CD4-positive, CD25-positive, alpha-beta regulatory T cell (primary cell): ENCODE results near the gene CNTN5. TPM values are rescaled to one million over a fixed set of nuclear protein-coding genes. Genes with fewer than 3 reads are reported as not detected.

Source experiments
- ATAC-seq, 2 donors: fragments of 150-1000 bp; cut with Tn5 transposase; one replicate each; pipeline ENCODE4 v1.10.0; 2021; ENCODE audit warnings: low read depth in 2 of 2, moderate number of reproducible peaks in 2 of 2, moderate library complexity in 1 of 2
- DNase-seq, 3 donors: peaks; one replicate each; pipeline versions ENCODE4 v3.0.0 to v3.0.0-alpha.2; 2012 to 2022; ENCODE audit warnings: mixed read lengths in 1 of 3
- H3K27ac ChIP-seq: one replicate; pipeline ENCODE4 v1.7.0; 2013; ENCODE audit warnings: mild to moderate bottlenecking, low read length; ENCODE audit not compliant: insufficient read depth, poor library complexity, severe bottlenecking
- H3K27me3 ChIP-seq: one replicate; pipeline ENCODE4 v1.7.0; 2013; ENCODE audit warnings: low read length; ENCODE audit not compliant: control insufficient read depth, insufficient read depth
- H3K36me3 ChIP-seq: one replicate; pipeline ENCODE4 v1.7.0; 2013; ENCODE audit warnings: mild to moderate bottlenecking, low read length, moderate library complexity; ENCODE audit not compliant: control insufficient read depth, insufficient read depth
- H3K4me1 ChIP-seq: 2 replicates; pipeline ENCODE4 v1.7.0; 2013; ENCODE audit warnings: mild to moderate bottlenecking, low read length; ENCODE audit not compliant: insufficient read depth, control insufficient read depth, poor library complexity, severe bottlenecking
- H3K4me3 ChIP-seq: one replicate; pipeline ENCODE4 v1.7.0; 2013; ENCODE audit warnings: low read depth, mild to moderate bottlenecking, low read length, moderate library complexity
- H3K9me3 ChIP-seq, 2 experiments: 1 replicate in 1 of 2; 2 replicates in 1 of 2; pipeline ENCODE4 v1.7.0; 2013; ENCODE audit warnings: low read length in 2 of 2, mild to moderate bottlenecking in 1 of 2, moderate library complexity in 1 of 2; ENCODE audit not compliant: control insufficient read depth in 2 of 2
- H3K27ac Mint-ChIP-seq, 3 donors: one replicate each; pipeline ENCODE4 v1.8.0; 2020 to 2022; ENCODE audit warnings: mild to moderate bottlenecking in 3 of 3, mixed read lengths in 3 of 3, moderate library complexity in 2 of 3
- H3K27me3 Mint-ChIP-seq: one replicate; pipeline ENCODE4 v1.8.0; 2022; ENCODE audit warnings: mild to moderate bottlenecking, mixed read lengths
- H3K36me3 Mint-ChIP-seq: one replicate; pipeline ENCODE4 v1.8.0; 2020; ENCODE audit warnings: mixed read lengths
- H3K4me1 Mint-ChIP-seq, 4 donors: one replicate each; pipeline ENCODE4 v1.8.0; 2020 to 2022; ENCODE audit warnings: mixed read lengths in 4 of 4, mild to moderate bottlenecking in 1 of 4
- H3K4me3 Mint-ChIP-seq, 4 donors: one replicate each; pipeline ENCODE4 v1.8.0; 2020 to 2022; ENCODE audit warnings: mild to moderate bottlenecking in 4 of 4, mixed read lengths in 4 of 4, moderate library complexity in 3 of 4
- H3K9me3 Mint-ChIP-seq, 7 donors: one replicate each; pipeline ENCODE4 v1.8.0; 2020 to 2022; ENCODE audit warnings: mixed read lengths in 7 of 7, mild to moderate bottlenecking in 3 of 7, moderate library complexity in 2 of 7
- polyA plus RNA-seq, 4 donors: library from polyadenylated mRNA; unstranded; fragments of 300-500 nt; fragmentation: Illumina TruSeq; gene quantifications; one replicate each; pipeline ENCODE4 v1.2.3, GENCODE V29; 2021
- total RNA-seq: library from RNA; stranded (reverse); gene quantifications from one replicate; pipeline ENCODE4 v1.2.3, GENCODE V29; 2022

The CNTN5 gene
- total and polyA plus RNA-seq, 5 donors from 2014 or later = not detected

GRCh38 chr11:100066399-100066798 lies 1045.7 kb downstream of the CNTN5 start:
- Mint-ChIP-seq H3K27ac (no peak overlapping the region), H3K4me3 (no peak overlapping the region), H3K36me3 (no peaks in the 10 kb centered on the region), H3K27me3 (no peaks in the 10 kb centered on the region), H3K9me3 (peaks cover 0 to 14% (median 3%) of the 10 kb centered on the region in 7 donors), H3K4me1 (no peaks in the 10 kb centered on the region)
- H3K36me3 ChIP-seq = no peaks in the 10 kb centered on the region
- H3K27me3 ChIP-seq = no peaks in the 10 kb centered on the region
- no peak overlapping the region for H3K27ac ChIP-seq
- H3K4me1 ChIP-seq = no peaks in the 10 kb centered on the region
- H3K9me3 ChIP-seq = peaks cover 0 to 6% of the 10 kb centered on the region in 2 experiments
- no peak overlapping the region for H3K4me3 ChIP-seq
- DNase-seq (no peak), ATAC-seq (no peak)

GRCh38 chr11:100068116-100068515 lies 1047.4 kb downstream of the CNTN5 start:
- no peaks in the 10 kb centered on the region for H3K4me1 Mint-ChIP-seq
- no peak overlapping the region for H3K27ac ChIP-seq
- H3K4me3 ChIP-seq = no peak overlapping the region
- ATAC-seq (no peak), DNase-seq (no peak)
- no peaks in the 10 kb centered on the region for H3K36me3 ChIP-seq
- H3K27me3 Mint-ChIP-seq = no peaks in the 10 kb centered on the region
- H3K4me1 ChIP-seq = no peaks in the 10 kb centered on the region
- H3K9me3 ChIP-seq = peaks cover 0 to 6% of the 10 kb centered on the region in 2 experiments
- H3K4me3 Mint-ChIP-seq = no peak overlapping the region
- peaks cover 0 to 19% (median 3%) of the 10 kb centered on the region in 7 donors for H3K9me3 Mint-ChIP-seq
- H3K27me3 ChIP-seq = no peaks in the 10 kb centered on the region
- H3K27ac Mint-ChIP-seq = no peak overlapping the region
- H3K36me3 Mint-ChIP-seq = no peaks in the 10 kb centered on the region

- ATAC-seq (no peak), DNase-seq (no peak)
- H3K27me3 ChIP-seq = no peaks in the 10 kb centered on the region
- Mint-ChIP-seq H3K9me3 (peaks cover 0 to 19% (median 6%) of the 10 kb centered on the region in 7 donors), H3K4me1 (no peaks in the 10 kb centered on the region), H3K4me3 (no peak overlapping the region), H3K27ac (no peak overlapping the region), H3K36me3 (no peaks in the 10 kb centered on the region), H3K27me3 (no peaks in the 10 kb centered on the region)
- H3K9me3 ChIP-seq = peaks cover 0 to 4% of the 10 kb centered on the region in 2 experiments
- H3K4me3 ChIP-seq = no peak overlapping the region
- no peaks in the 10 kb centered on the region for H3K36me3 ChIP-seq
- H3K4me1 ChIP-seq = no peaks in the 10 kb centered on the region
- H3K27ac ChIP-seq = no peak overlapping the region
Measured at GRCh38 chr11:100072131-100072530, 1051.4 kb downstream of the CNTN5 start.

DNA sequence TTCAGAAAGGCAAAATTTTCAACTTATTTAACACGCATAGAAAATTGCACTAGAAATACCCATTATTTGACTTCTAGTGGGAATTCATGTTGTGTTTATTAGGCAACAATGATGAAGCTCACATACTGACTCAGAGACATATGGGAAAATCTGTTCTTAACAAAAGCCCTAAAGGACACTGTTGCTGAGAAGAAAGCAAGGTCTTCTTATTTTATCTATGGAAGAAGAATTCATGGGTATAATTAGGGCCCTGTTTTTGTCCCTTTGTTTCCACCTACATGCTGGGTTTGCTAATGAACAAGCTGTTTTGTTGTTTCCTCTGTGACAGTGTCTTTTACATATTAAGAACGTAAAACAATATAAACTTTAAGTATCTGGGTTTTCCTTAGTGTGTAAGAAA lies 1059.6 kb downstream of the CNTN5 start:
- H3K4me1 Mint-ChIP-seq = no peaks in the 10 kb centered on the region
- H3K36me3 ChIP-seq = no peaks in the 10 kb centered on the region
- H3K4me1 ChIP-seq = no peaks in the 10 kb centered on the region
- peaks cover 3 to 17% (median 9%) of the 10 kb centered on the region in 7 donors for H3K9me3 Mint-ChIP-seq
- peaks cover 3 to 15% of the 10 kb centered on the region in 2 experiments for H3K9me3 ChIP-seq
- DNase-seq = no peak
- no peak overlapping the region for H3K27ac ChIP-seq
- H3K36me3 Mint-ChIP-seq = no peaks in the 10 kb centered on the region
- no peak overlapping the region for H3K4me3 Mint-ChIP-seq
- no peaks in the 10 kb centered on the region for H3K27me3 Mint-ChIP-seq
- H3K27ac Mint-ChIP-seq = no peak overlapping the region
- no peak overlapping the region for H3K4me3 ChIP-seq
- no peak for ATAC-seq
- no peaks in the 10 kb centered on the region for H3K27me3 ChIP-seq

GRCh38 chr11:100080821-100081220 lies 1060.1 kb downstream of the CNTN5 start:
- Mint-ChIP-seq H3K27me3 (no peaks in the 10 kb centered on the region), H3K36me3 (no peaks in the 10 kb centered on the region), H3K4me3 (no peak overlapping the region), H3K27ac (no peak overlapping the region), H3K9me3 (peaks cover under 1 to 15% (median 7%) of the 10 kb centered on the region in 7 donors), H3K4me1 (no peaks in the 10 kb centered on the region)
- DNase-seq (no peak), ATAC-seq (no peak)
- Histone ChIP-seq H3K36me3 (no peaks in the 10 kb centered on the region), H3K9me3 (peaks cover 2 to 15% of the 10 kb centered on the region in 2 experiments), H3K4me3 (no peak overlapping the region), H3K4me1 (no peaks in the 10 kb centered on the region), H3K27me3 (no peaks in the 10 kb centered on the region), H3K27ac (no peak overlapping the region)

DNA sequence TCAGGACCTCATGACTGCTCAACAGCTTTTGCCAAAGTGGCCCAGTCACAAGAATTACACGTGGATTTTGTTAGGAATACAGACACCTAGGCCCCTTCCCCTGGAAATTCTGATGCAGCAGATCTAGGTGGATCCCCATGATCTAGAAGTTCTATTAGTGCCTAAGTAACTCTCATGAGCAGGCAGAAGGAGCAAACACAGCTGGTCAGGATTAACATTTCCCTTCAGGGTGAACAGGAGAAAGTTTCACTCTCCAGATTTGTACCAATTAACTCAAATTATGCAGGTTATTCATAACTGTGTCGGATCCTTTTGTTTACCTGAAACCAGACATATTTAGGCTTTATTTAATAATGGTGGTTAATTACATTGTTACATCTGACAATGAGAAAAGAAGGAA lies 1072.9 kb downstream of the CNTN5 start:
- H3K27me3 ChIP-seq = no peaks in the 10 kb centered on the region
- H3K36me3 ChIP-seq = no peaks in the 10 kb centered on the region
- no peaks in the 10 kb centered on the region for H3K4me1 ChIP-seq
- Mint-ChIP-seq H3K9me3 (peaks cover 0 to 32% (median 6%) of the 10 kb centered on the region in 7 donors), H3K4me1 (no peaks in the 10 kb centered on the region), H3K36me3 (no peaks in the 10 kb centered on the region), H3K27ac (no peak overlapping the region), H3K4me3 (no peak overlapping the region), H3K27me3 (no peaks in the 10 kb centered on the region)
- peaks cover 4 to 5% of the 10 kb centered on the region in 2 experiments for H3K9me3 ChIP-seq
- H3K4me3 ChIP-seq = no peak overlapping the region
- ATAC-seq (no peak), DNase-seq (no peak)
- no peak overlapping the region for H3K27ac ChIP-seq

DNA sequence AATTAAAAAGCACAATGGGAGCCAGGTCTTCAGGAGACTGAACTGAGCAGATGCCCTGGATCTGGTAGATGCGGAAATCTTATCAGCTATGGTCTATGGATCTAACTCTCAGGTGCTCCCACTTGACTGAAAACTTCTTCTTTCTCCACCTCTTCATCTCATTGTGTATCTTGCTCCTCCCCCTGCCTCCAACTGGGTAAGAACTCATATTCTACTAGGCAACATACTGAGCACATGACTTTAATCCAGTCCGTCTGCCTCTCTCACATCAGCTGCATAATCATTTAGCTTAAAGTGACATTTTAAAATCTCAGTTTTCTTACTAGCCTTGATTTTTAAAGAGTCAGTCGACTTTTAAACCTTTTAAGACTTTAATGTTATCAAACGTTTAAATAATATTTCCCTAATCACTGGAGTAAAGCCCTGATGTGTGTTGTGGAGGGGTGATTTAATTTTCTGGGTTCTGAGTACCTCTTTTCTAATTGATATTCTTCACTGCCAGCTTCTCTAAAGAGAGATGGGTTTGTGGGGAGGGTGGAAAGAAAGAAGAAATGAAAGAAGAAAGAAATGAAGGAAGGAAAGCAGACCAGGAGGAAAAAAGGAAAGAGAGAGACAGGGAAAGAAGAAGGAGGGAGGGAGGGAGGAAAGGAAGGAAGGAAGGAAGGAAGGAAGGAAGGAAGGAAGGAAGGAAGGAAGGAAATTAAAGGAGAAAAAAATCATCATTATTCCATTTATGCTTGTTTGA lies 1073.5 kb downstream of the CNTN5 start:
- H3K36me3 Mint-ChIP-seq = no peaks in the 10 kb centered on the region
- H3K9me3 Mint-ChIP-seq = peaks cover 0 to 32% (median 6%) of the 10 kb centered on the region in 7 donors
- no peaks in the 10 kb centered on the region for H3K27me3 Mint-ChIP-seq
- no peaks in the 10 kb centered on the region for H3K4me1 Mint-ChIP-seq
- DNase-seq (no peak), ATAC-seq (no peak)
- no peaks in the 10 kb centered on the region for H3K27me3 ChIP-seq
- H3K4me3 ChIP-seq = no peak overlapping the region
- H3K4me3 Mint-ChIP-seq = no peak overlapping the region
- H3K36me3 ChIP-seq = no peaks in the 10 kb centered on the region
- no peaks in the 10 kb centered on the region for H3K4me1 ChIP-seq
- peaks cover 4 to 5% of the 10 kb centered on the region in 2 experiments for H3K9me3 ChIP-seq
- no peak overlapping the region for H3K27ac Mint-ChIP-seq
- H3K27ac ChIP-seq = no peak overlapping the region

- H3K27me3 Mint-ChIP-seq = no peaks in the 10 kb centered on the region
- no peak overlapping the region for H3K27ac Mint-ChIP-seq
- DNase-seq = no peak
- H3K9me3 Mint-ChIP-seq = peaks cover 0 to 40% (median 6%) of the 10 kb centered on the region in 7 donors
- no peak overlapping the region for H3K4me3 Mint-ChIP-seq
- Histone ChIP-seq H3K4me1 (no peaks in the 10 kb centered on the region), H3K27ac (no peak overlapping the region), H3K36me3 (no peaks in the 10 kb centered on the region), H3K27me3 (no peaks in the 10 kb centered on the region), H3K4me3 (no peak overlapping the region), H3K9me3 (peaks cover 4 to 5% of the 10 kb centered on the region in 2 experiments)
- ATAC-seq = no peak
- no peaks in the 10 kb centered on the region for H3K36me3 Mint-ChIP-seq
- no peaks in the 10 kb centered on the region for H3K4me1 Mint-ChIP-seq
Measured at GRCh38 chr11:100095809-100096208, 1075.1 kb downstream of the CNTN5 start.
